LHCN-M2 (cell line): ENCODE results near the gene KLHL11. TPM values are rescaled to one million over a fixed set of nuclear protein-coding genes. Genes with fewer than 3 reads are reported as not detected.

Experiments used
- DNase-seq: peaks from one replicate; pipeline ENCODE4 v3.0.0-alpha.2; 2012; ENCODE audit warnings: low read depth
- polyA plus RNA-seq: library from polyadenylated mRNA; unstranded; fragments of >200 nt; gene quantifications from one replicate; pipeline ENCODE4 v1.2.1, GENCODE V29; 2012; ENCODE audit warnings: missing spikeins
- total RNA-seq: library from RNA; depleted of rRNA; stranded (reverse); fragments of >200 nt; gene quantifications from 2 replicates; pipeline ENCODE4 v1.2.3, GENCODE V29; 2014; rRNA removed

Gene KLHL11, protein sequence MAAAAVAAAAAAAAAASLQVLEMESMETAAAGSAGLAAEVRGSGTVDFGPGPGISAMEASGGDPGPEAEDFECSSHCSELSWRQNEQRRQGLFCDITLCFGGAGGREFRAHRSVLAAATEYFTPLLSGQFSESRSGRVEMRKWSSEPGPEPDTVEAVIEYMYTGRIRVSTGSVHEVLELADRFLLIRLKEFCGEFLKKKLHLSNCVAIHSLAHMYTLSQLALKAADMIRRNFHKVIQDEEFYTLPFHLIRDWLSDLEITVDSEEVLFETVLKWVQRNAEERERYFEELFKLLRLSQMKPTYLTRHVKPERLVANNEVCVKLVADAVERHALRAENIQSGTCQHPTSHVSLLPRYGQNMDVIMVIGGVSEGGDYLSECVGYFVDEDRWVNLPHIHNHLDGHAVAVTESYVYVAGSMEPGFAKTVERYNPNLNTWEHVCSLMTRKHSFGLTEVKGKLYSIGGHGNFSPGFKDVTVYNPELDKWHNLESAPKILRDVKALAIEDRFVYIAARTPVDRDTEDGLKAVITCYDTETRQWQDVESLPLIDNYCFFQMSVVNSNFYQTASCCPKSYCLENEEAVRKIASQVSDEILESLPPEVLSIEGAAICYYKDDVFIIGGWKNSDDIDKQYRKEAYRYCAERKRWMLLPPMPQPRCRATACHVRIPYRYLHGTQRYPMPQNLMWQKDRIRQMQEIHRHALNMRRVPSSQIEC
- 21.8 and 22.5 TPM in 2 replicates for total RNA-seq
- polyA plus RNA-seq, result 1.9 TPM

- DNase-seq, result peak; percentile 86
These were observed at the start of gene KLHL11 for GRCh38 chr17:41864836-41865595. Gene KLHL11 (minus strand): TSS chr17:41865423. CDS start chr17:41865370, 53 bp downstream.

GRCh38 chr17:41915020-41915419, 49.8 kb upstream of the KLHL11 start:
- no peak for DNase-seq

DNA sequence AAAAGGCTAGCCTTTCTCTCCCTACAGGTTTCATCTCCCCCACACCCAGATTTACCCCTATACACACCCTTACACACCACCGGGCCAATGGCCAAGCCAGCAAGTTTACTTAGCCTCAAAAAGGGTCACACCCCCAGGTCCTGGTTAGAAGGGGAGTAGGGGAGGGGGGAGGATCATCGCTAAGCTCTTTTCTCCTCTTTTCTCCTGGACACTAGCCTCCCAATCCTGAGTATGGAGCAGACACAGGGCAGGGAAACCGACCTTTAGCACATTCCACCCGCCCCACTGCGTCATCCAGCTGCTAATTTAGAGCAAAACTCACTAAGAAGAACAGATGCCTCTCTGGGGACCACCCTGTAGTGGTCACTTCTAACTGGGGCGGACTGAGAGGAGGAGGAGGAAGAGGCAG, 49.1 kb upstream of the KLHL11 start:
- no peak for DNase-seq

- DNase-seq, result no peak
These were observed 48.6 kb upstream of the KLHL11 start for GRCh38 chr17:41913798-41914197.

GRCh38 chr17:41912925-41913324, 47.7 kb upstream of the KLHL11 start:
- no peak for DNase-seq

DNA sequence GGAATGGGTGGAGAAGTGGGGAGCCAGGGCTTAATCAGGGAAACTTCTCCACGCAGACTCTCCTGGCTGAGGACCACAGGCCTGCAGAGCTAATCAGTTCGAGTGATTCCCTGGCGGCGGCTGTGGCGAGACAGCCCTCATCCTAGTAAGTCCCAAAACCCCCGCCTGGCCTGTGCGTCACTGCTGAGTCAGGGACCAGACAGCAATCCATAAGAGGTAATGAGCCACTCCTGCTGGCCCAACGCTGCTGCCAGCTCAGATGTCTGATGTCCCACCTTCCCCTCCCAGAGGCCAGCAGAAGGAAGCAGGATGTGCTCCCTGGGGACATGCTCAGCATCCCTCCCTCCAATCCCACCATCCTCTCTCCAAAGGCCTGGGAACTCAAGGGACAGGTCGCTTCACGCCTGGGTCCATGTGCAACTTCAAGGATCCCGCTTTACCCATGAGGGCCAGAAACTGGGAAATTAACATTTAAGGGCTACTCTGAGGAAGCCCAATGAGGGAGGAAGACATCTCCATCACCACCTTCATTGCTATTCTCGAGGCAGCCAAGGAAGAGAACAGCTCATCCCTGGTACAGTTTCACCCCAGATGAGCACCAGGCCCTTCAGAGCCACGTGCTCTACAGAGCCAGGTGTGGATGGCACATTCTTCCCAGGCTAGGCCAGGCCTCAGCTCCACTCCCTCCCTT, 45.6 kb upstream of the KLHL11 start:
- peak; percentile 96 for DNase-seq

DNA sequence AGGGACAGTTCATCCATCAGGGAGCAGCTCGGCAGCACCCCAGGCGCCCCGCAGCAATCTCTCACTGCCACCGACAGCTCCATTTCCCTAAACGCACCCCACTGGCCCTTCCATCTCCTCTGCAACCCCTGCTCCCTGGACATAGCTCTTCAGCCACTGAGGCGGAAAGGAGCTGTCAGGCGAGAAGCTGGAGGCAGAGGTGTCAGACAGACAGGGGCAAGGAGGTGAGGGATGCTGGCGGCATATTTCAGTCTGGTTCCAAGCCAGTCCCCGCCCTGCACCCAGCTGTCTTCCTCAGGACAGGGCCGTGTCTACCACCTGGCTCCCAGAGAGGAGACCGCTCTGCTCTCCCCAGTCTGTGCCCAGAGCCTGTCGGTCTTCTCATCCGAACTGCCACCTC, 43.9 kb upstream of the KLHL11 start:
- DNase-seq, result no peak

DNA sequence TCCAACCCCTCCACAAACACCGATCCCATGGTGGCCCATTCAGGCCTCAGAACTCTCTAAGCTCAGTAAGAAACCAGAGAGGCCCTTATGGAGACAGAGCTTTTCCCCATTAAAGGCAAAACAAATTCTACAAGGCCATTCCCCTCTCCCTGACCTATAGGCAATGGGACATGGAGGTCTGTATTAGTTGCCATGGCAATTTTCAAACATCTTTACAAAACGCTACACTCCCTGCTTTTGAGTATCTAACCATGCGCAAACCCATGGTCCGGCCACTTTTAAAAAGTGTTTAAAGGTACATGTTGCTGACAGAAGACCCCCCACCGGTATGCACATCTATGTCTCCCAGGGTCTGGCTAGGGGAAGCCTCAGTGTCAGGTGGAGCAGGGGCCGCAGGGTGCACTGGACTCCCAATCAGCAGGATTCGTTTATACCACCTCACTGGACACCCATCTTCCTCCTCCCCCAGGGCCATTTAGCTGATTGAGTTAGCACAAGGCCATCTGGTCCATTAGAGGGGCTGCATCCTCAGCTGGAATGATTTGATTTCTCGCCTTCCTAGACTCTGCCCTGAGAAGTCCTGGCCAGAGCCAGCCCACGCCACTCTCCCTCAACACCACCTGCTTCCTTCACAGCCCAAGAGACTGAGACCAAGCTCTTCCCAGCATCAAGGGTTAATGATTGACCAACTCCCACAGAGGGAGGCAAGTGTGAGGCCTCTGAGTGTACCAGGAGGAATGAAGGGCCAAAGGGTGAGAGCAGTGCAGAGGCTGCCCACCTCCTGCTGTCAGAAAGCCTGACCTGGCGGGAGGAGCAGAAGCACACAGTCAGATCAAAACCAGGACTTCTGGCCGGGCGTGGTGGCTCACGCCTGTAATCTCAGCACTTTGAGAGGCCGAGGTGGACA, 42.7 kb upstream of the KLHL11 start:
- peak; percentile 28 for DNase-seq

DNA sequence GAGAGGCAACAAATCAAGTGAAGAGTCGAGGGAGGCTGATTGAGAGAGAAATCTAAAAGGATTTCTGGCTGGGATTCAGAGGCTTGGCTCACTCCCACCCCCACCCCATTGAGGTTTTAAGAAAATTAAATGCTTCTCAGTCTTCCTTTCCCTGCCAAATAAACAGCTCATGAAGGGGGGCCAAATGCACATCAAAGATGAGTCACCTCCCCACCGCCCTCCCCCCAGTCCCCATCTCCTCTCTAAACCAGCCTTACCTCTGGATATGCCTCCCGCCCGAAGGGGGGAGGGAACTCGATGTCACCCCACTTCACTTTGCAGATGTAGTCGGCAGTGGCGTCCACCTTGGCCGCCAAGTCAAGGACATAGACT, 41.9 kb upstream of the KLHL11 start:
- peak; percentile 46 for DNase-seq

DNA sequence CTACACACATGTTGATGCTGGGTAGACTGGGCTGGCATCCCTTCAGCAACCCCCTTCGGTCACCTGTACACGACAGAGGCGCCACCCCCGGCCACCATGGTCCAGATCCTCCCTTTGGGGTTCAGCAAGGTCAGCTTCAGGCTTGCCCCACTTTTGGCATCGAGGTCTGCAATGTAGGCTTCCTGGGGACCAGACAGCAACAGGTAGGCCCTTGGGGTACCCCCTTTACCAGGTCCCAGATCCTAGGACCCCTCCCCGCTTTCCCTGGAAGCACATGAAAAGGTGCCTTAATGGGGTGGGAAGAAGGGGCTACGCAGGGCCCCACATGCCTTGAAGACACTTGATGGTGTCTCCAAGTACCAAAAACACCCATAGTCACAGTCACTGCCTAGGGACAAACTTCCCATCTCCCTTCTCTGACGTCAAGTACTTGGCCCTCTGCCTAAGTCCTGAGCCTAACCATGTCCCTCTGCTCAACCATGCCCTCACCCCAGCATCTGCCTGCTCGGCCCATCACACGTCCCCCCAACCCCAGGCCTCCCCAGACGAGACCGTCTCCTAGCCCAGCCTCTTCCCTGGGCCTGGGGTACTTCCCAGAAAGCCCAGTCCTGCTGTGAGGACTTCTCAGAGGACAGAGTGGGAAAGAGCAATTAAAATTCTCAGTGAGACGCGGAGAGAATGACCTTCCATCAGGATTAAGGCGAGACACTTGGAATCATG, 41.4 kb upstream of the KLHL11 start:
- no peak for DNase-seq

GRCh38 chr17:41905172-41905571, 39.9 kb upstream of the KLHL11 start:
- DNase-seq, result no peak

DNA sequence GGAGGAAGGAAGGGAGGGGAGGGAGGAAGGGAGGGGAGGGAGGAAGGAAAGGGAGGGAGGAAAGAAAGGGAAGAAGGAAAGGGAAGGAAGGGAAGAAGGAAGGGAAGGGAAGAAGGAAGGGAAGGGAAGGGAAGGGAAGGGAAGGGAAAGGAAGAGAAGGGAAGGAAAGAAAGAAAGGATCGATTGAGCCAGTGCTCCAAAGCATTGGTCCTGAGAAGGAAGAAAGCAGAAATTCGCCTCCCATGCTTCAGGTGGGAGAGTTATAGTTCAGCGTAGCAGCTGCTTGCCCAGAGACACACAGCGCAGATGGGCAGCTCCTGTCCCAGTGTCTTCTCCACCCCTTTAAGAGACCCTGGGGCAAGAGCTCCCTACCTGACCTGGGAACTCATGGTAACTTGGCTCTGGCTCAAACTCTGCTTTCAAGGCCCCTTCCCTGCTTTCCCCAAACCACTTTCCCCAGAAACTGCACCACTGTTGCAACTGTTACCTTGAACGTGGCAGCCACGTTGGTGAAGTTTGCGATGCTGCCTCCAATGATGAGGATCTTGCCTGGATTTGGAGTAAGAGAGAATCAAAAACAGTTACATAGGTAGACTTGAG, 39.1 kb upstream of the KLHL11 start:
- no peak for DNase-seq

DNA sequence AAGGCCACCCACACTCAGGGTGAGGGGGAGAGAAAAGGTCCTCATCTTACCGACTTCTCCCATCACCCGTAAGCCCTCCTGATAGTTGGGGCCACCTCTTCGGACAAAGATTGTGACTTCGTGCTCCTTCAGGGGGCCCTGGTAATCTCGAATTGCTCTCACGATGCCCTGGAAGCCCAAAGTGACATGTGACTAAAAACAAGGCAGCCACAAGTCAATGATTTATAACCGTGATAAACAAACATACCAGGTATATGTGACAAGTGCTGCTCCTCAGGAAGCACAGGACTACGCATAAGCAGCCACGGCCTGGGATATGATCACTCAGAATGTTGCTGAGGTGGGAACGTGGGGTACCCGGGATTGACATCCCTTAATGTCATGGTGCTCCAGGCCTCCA, 36.4 kb upstream of the KLHL11 start:
- DNase-seq, result no peak

GRCh38 chr17:41896726-41897125, 31.5 kb upstream of the KLHL11 start:
- no peak for DNase-seq

- no peak for DNase-seq
These were observed 30.4 kb upstream of the KLHL11 start for GRCh38 chr17:41895617-41896016.

- peak; percentile 43 for DNase-seq
These were observed 29.6 kb upstream of the KLHL11 start for GRCh38 chr17:41894791-41895331.

DNA sequence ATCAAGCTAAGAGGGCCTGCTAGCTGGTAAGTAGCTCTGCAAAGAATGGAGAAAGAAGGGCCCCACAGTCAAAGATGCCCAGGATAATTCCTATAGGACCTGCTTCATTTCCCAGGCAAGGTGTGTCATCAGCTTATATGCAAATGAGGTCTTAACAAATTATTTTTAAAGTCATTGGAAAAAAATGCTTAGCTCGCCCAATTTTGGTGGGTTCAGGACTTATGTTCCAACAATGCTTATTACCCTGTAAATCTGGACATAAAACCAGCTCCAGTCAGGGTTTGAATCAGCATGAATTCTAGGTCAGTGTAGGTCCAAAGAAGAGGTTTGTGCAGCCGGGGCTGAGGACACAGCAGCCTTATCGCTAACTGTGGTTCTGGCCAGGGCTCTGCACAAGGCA, 28.2 kb upstream of the KLHL11 start:
- DNase-seq, result no peak

- DNase-seq, result no peak
These were observed 26.8 kb upstream of the KLHL11 start for GRCh38 chr17:41892021-41892376.
